ENCODE data around the gene SP3.

- TF ChIP-seq ZNF274 (IDR thresholded peaks at IDR 0.05; ENCODE audit: low read depth, low read length): no peak
- no peak for TF ChIP-seq SUZ12 (IDR thresholded peaks at IDR 0.05; ENCODE audit: extremely low read depth, insufficient read depth, insufficient read length)
- no peak for TF ChIP-seq YY1 (IDR thresholded peaks at IDR 0.05; ENCODE audit: insufficient read depth, insufficient read length)
Measured at GRCh38 chr2:173943738-173944137, 21.4 kb downstream of the SP3 start.
